Glutamatergic neuron (in vitro differentiated cells): ENCODE data around the gene TRAF5. TPM values are rescaled to one million over a fixed set of nuclear protein-coding genes. Genes with fewer than 3 reads are reported as not detected.
A peak's percentile ranks its signal among the peaks of the same experiment; 100 is the strongest.

Source experiments
- DNase-seq: peaks from one replicate; pipeline ENCODE4 v3.0.0; 2022
- H3K27ac Mint-ChIP-seq: one replicate; pipeline ENCODE4 v1.8.0; 2020; ENCODE audit warnings: mild to moderate bottlenecking, mixed read lengths, inconsistent platforms; ENCODE audit not compliant: unreplicated experiment
- H3K27me3 Mint-ChIP-seq: one replicate; pipeline ENCODE4 v1.8.0; 2020; ENCODE audit warnings: mild to moderate bottlenecking, moderate library complexity, mixed read lengths, inconsistent platforms; ENCODE audit not compliant: unreplicated experiment
- H3K36me3 Mint-ChIP-seq: one replicate; pipeline ENCODE4 v1.8.0; 2020; ENCODE audit warnings: mild to moderate bottlenecking, mixed read lengths, inconsistent platforms; ENCODE audit not compliant: unreplicated experiment
- H3K4me1 Mint-ChIP-seq: one replicate; pipeline ENCODE4 v1.8.0; 2020; ENCODE audit warnings: mild to moderate bottlenecking, low read depth, mixed read lengths, inconsistent platforms; ENCODE audit not compliant: unreplicated experiment
- H3K4me3 Mint-ChIP-seq: one replicate; pipeline ENCODE4 v1.8.0; 2020; ENCODE audit warnings: mild to moderate bottlenecking, mixed read lengths, inconsistent platforms; ENCODE audit not compliant: unreplicated experiment
- H3K9me3 Mint-ChIP-seq: one replicate; pipeline ENCODE4 v1.8.0; 2020; ENCODE audit warnings: mild to moderate bottlenecking, moderate library complexity, mixed read lengths, inconsistent platforms; ENCODE audit not compliant: unreplicated experiment
- total RNA-seq: library from RNA; stranded (reverse); fragmentation: NEBNext Ultra II Directional; extraction: Animal tissue kit (Norgen Biotek cat#: 25700); gene quantifications from one replicate; pipeline ENCODE4 v1.2.1, GENCODE V29; 2021; ENCODE audit not compliant: unreplicated experiment
- TF ChIP-seq, protein P1 (sequence below): fragments of 200-600 bp; sonication (generic); IDR thresholded peaks from one replicate; pipeline ENCODE4 v1.5.0; 2021; ENCODE audit not compliant: partially characterized antibody, unreplicated experiment

The TRAF5 gene
- total RNA-seq, 1 donor from 2014 or later, result 9.7 TPM

- TF ChIP-seq, protein P1, sequence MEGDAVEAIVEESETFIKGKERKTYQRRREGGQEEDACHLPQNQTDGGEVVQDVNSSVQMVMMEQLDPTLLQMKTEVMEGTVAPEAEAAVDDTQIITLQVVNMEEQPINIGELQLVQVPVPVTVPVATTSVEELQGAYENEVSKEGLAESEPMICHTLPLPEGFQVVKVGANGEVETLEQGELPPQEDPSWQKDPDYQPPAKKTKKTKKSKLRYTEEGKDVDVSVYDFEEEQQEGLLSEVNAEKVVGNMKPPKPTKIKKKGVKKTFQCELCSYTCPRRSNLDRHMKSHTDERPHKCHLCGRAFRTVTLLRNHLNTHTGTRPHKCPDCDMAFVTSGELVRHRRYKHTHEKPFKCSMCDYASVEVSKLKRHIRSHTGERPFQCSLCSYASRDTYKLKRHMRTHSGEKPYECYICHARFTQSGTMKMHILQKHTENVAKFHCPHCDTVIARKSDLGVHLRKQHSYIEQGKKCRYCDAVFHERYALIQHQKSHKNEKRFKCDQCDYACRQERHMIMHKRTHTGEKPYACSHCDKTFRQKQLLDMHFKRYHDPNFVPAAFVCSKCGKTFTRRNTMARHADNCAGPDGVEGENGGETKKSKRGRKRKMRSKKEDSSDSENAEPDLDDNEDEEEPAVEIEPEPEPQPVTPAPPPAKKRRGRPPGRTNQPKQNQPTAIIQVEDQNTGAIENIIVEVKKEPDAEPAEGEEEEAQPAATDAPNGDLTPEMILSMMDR, result no peak
- H3K27ac Mint-ChIP-seq, result no peak overlapping the region
- no peak overlapping the region for H3K4me3 Mint-ChIP-seq
- peaks cover 3% of the 10 kb centered on the region for H3K9me3 Mint-ChIP-seq
- DNase-seq, result no peak
- no peaks in the 10 kb centered on the region for H3K27me3 Mint-ChIP-seq
- no peaks in the 10 kb centered on the region for H3K4me1 Mint-ChIP-seq
- peaks cover 17% of the 10 kb centered on the region for H3K36me3 Mint-ChIP-seq
Measured at GRCh38 chr1:211352465-211352864, 25.8 kb downstream of the TRAF5 start.

DNA sequence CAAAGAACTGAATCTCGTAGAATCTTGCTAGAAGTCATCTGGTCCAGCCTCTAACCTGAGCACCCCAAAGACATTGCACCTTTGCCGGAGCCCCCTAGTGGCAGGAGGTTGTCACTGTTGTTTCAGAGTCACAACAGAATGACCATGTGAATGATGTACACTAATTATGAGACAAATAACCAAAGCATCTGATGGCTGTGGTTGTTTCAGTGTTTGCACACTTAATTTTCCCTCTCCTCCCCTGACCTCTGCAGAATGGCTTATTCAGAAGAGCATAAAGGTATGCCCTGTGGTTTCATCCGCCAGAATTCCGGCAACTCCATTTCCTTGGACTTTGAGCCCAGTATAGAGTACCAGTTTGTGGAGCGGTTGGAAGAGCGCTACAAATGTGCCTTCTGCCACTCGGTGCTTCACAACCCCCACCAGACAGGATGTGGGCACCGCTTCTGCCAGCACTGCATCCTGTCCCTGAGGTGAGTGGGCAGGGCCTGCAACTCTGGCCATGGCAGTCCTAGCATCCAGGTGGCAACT, 26.4 kb downstream of the TRAF5 start:
- H3K4me1 Mint-ChIP-seq, result no peaks in the 10 kb centered on the region
- TF ChIP-seq, protein P1, result peak; percentile 80
- no peak overlapping the region for H3K27ac Mint-ChIP-seq
- H3K9me3 Mint-ChIP-seq, result peaks cover 3% of the 10 kb centered on the region
- H3K27me3 Mint-ChIP-seq, result no peaks in the 10 kb centered on the region
- peak; percentile 36 for DNase-seq
- peaks cover 17% of the 10 kb centered on the region for H3K36me3 Mint-ChIP-seq
- H3K4me3 Mint-ChIP-seq, result no peak overlapping the region

DNA sequence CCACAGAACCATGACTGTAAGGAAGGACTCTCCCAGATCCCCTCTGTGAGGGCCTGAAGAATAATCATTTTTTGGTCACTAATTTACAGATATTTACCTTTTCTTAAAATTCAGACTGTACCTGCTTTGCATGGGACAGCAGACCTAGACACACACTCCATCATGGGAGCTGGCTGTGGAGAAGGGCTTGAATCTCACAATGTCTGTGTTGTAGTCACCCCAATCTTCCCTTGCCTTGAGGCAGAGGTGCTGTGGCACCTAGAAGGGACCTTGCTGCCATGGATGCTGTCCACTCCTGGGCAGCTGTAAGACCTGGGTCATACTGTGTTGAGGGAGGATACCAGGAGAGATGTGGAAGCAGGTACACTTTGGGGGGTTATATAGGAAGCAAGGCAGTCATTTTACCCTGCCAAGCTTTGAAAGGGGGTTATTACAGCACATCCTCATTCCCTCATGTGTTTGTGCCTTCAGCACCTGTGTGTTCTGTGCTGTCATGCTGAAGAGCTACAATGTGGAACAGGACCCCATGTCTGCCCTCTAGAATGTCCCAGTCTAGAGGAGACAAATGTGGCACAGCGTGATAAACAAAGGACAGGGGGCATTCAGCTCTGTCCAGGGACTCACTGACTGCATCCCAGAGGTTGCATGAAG, 27.1 kb downstream of the TRAF5 start:
- no peak overlapping the region for H3K27ac Mint-ChIP-seq
- no peaks in the 10 kb centered on the region for H3K27me3 Mint-ChIP-seq

GRCh38 chr1:211355873-211356272, 29.2 kb downstream of the TRAF5 start:
- Mint-ChIP-seq H3K36me3 (peaks cover 17% of the 10 kb centered on the region), H3K27me3 (no peaks in the 10 kb centered on the region), H3K4me1 (no peaks in the 10 kb centered on the region), H3K4me3 (no peak overlapping the region), H3K9me3 (peaks cover 3% of the 10 kb centered on the region), H3K27ac (no peak overlapping the region)
- DNase-seq, result no peak
- TF ChIP-seq, protein P1, result no peak

More for the DNA sequence above, 27.1 kb downstream of the TRAF5 start:
- Mint-ChIP-seq H3K36me3 (peaks cover 17% of the 10 kb centered on the region), H3K4me3 (no peak overlapping the region), H3K4me1 (no peaks in the 10 kb centered on the region), H3K9me3 (peaks cover 3% of the 10 kb centered on the region)
- DNase-seq, result no peak
- TF ChIP-seq, protein P1, result no peak

DNA sequence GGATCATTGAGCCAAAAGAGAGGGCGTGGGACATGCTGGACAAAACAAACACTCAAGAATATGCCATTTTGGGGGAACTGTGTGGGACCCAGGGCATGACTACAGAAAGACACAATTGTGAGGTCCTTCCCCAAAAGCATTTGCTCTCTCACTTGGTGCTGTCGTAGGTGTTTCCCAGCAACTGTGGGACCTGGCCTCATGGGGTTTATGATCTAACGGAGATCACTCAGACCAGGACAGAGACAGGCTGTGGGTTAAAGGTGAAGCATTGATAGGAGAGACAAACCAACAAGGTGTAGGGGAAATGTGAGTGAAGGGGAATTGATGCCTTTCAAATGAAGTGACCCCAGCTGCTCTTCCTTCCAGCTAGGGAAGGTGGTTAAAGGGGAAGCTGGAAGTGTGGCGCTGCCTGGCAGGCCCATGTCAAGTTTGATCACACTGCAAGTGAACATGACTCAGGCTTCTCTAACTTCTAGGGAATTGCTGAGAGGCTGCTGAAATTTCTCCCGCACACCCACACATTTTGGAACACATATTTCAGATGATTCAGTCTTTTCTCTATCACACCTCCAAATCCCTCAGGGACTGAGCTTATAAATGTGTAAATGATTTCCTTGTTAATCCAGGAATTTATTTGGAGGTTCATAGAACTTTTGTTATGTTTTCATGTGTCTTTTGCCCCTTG, 30.2 kb downstream of the TRAF5 start:
- Mint-ChIP-seq H3K4me3 (no peak overlapping the region), H3K4me1 (no peaks in the 10 kb centered on the region), H3K36me3 (peaks cover 9% of the 10 kb centered on the region), H3K27ac (no peak overlapping the region), H3K27me3 (no peaks in the 10 kb centered on the region), H3K9me3 (peaks cover 3% of the 10 kb centered on the region)
- TF ChIP-seq, protein P1, result no peak
- no peak for DNase-seq
